Stimulated activated CD8-positive, alpha-beta memory T cell treated with anti-CD3 and anti-CD28 coated beads, Interleukin-4, amount 100 ng/mL, for 4 hours (primary cell): ENCODE measurements around the gene MBD5.

Experiments used
- DNase-seq, 2 donors: peaks; one replicate each; pipeline ENCODE4 v3.0.0-alpha.2; 2020; ENCODE audit warnings: low read depth in 2 of 2, low spot score in 1 of 2

MBD5 gene

DNA sequence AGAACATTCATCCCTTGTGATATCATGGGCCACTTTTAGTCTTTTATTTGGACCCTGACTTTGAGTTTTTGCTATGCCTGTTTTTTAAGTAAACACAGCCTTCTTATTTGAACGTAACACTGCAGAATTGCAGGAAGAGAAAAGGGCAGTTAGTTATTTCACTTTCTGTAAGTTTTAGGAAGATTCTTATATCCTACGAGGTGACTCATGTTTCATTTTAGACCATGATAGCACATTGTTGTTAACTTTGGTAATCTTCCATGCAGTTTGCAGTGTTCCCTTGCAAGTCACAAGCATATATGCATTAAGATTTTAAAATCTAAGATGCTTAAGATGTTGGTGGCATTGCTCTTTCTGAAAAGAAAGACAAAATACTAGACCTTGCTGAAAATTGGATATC, 495.1 kb downstream of the MBD5 start:
- DNase-seq = no peak

DNA sequence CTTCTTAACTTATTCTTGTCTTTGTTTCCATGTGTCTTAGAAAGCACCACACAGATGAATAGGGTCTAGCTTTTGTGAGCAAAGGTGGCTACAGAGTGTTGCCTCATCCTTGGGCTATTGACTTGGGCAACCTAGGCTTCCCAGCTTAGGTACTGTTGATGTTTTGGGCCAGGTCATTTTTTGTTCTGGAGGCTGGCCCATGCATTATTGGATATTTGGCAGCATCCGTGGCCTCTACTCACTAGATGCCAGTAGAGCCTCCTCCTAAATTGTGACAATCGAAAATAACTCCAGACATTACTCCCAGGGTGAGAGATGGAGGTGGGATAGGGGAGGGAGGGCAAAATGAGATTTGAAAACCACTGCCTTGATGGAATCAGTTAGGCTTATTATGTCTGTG, 496.4 kb downstream of the MBD5 start:
- no peak for DNase-seq

DNA sequence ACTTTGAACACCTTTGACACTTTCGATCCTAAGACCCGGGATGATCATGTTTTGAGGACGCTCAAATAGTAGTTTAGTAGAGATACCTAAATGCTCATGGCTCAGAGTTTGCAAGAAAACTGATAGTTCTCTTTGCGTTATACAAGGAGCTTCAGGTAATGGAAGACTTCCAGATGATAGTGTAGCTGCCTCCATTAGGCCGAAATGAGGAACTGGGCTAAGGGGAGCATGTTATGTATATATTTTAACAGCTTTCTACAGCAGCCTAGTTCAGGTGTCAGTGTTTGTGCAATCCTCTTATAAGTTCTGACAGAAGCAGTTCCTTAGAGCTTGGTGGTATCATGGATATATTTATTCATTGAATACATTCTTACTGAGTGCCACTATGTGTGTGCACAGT, 496.9 kb downstream of the MBD5 start:
- DNase-seq = no peak

DNA sequence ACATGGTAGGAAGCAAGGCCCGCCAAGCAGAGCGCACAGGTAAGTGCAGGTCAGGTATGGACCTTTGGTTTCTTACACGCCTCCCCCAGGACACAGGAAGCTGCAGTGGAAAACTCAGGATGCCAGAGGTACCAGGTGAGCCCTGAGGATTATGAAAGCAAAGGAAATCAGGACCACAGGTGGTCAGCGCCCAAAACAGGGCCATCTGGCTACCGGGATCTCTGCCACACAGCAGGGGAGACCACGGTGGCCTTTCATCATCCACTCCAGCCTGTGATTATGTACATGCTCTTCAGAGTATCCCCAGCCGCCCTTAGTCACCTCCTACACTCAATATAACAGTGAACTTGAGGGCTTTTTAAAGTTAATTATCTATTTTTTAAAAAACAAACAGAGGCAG, 498.1 kb downstream of the MBD5 start:
- no peak for DNase-seq

DNA sequence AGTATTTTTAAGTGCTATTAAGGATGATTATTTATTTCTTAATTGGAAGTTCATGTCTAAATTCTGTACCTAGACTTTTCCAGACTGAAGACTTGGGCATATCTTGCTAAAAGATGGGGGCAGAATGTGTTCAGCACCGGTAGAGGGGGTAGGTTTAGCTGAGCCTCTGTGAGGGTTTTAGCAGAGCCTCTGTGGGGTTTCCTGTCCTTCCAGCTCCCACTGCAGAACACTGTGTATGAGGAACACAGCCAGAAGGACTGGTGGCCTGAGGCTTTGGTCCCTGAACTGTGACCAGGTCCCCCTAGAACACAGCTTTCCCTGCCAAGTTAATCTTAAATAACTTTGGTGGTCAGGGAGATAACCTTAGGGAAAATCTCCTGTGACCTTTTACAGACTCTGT, 500.3 kb downstream of the MBD5 start:
- no peak for DNase-seq

DNA sequence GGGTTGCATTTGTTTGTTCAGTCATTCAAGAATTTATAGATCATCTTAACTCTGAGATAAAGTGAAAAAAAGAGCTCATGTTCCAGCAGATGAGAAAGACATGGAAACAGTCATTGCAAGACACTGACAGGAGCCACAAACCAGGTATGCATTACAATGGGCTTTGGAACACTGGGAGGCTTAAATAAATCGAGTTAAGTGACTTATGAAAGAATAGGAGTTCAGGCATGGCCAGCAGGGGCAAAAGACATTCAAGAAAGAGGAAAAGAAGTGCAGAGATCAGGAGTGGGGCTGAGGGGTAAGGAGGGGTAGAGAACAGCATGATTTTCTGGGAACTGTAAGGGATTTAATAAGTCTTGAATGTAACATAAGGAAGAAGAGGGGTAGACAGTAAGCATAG, 502.4 kb downstream of the MBD5 start:
- no peak for DNase-seq

DNA sequence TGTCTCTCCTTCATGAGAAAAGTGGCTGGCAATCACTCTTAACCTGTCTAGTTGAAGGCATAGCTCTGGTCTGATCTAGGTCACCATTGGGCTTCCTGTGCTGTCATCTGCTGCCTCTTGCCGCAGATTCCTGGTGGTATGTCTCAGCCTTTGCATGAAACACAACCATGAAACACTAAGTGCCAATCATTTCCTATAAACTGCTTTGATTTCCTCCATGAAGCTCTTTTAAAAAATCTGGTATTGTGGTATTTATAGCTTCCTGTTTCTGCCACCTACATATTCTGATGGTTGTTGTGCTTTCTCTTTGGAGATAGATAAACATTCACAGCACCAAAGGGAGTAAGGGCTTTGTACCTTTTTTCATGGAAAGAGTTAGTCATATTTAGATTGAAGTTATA, 503.6 kb downstream of the MBD5 start:
- DNase-seq = peak in 1 of 2 donors; percentile 23

DNA sequence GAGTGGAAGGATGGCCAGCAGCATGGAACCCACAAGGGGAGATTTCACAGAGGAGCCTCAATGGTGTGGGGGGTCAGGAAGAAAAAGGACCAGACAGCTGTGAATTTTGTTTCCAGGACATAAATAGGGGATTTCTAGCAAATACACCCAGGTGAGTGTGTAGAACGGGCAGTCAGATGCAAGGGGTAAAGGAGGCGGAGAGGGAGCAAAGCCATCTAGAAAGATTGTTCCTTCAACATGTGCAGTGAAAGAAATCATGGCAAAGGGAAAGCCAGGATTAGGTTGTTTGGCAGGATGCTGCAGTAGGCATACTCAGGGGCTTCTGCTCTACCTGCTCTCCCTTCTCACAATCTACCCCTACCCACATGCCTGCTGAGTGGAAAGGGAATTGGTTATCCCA, 504.2 kb downstream of the MBD5 start:
- no peak for DNase-seq

DNA sequence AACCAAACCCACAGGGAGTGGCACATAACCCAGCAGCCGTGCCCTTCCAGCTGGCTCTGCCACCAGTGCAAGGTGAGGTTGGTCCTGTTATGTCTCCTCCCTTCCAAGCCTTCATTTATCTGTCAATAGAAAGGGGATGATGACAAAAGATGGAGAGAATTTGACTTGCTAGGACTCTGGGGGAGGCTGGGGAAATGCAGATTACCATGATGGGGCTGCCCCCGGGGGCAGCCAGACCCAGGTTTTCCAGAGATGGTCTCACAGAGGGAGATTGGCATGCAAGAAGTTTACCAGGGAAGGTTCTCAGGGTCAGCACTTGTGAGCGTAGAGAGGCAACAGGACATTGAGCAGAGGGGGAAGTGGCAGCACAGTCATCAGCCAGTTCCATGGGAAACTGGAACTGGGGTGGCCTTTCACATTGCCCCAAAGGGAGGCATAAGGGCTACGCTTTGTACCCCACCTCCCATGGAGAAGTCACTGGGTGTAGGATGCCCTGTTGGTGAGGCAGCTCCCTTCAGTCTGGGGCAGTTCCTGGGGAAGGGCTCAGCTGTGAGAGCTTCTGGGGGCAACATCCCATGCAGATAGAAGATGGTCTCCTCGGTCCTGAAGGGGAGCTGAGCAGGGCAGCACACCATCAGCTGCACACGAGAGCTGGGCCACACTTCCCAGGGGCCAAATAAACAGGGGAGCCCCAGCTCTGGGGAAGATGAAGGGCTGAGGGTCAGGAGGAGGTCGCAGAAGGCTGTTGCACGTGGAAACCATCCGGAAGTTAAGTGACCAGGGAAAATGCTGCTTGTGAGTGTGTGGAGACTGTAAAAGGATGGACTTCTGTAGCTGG, 505.8 kb downstream of the MBD5 start:
- DNase-seq = no peak

DNA sequence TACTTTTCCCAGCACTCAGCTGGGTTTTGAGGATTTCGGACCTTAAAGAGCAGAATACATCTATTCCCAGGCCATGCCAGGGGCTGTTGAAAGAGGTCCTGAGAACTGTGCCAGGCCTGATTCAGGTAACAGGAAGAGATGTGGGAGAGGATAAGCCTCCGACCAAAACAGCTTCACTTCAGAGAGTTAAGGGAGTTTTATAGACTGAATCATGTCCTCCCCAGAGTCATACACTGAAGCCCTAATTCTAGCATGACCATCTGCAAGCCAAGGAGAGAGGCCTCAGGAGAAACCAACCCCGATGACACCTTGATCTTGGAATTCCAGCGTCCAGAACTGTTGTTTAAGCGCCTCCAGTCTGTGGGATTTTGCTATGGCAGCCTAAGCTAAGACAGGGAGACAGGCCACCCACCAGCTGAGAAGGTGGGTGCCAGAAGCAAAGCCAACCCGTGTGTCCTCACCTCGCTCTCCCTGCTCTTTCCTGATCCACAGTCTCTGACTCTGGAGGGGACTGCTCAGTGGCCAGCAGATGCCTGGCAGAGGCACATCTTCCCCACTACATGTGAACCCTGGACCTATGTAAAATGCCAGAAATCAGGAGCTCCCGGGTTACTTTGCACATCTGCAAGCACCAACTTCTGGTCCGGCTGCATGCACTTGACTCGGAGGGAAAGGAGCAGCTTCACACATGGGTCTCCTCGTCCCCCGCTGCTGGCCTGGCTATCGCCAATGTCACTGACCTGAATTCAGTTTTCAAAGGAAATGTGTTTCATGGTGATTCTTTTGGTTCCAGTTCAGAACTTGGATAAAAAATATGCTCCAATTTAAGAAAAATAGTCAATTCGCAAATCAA, 506.8 kb downstream of the MBD5 start:
- DNase-seq = no peak

DNA sequence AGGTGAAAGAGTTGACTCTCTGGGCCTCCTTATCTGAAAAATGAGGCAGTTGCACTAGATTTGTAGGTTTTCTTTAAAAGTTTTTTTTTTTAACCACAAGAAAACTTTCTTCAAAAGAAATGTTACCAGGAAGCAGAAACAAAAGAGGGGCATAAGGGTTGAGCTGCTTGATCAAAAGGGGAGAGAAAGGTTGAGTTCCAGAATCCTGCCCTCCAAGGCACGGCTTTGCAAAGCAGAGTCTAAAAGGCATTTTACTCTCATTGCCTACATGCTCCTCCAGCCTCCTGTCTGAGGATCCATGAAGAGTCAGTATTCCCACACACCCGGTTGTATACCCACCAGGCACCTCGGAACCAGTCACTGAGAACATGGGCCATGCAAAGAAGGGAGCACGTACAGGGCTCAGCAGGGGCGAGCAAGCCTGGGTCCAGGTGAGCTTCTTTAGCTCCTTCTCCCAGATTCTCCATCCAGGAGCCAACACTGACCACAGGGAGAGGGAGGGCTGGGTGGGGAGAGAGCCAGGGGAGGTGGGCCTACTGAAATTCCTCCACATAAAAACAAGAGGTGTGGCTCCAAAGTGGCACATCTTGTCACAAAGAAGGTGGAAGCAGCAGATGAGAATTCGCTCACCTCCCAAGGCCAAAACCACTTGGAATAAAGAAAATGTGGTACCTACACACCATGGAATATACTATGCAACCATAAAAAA, 507.6 kb downstream of the MBD5 start:
- DNase-seq = no peak

DNA sequence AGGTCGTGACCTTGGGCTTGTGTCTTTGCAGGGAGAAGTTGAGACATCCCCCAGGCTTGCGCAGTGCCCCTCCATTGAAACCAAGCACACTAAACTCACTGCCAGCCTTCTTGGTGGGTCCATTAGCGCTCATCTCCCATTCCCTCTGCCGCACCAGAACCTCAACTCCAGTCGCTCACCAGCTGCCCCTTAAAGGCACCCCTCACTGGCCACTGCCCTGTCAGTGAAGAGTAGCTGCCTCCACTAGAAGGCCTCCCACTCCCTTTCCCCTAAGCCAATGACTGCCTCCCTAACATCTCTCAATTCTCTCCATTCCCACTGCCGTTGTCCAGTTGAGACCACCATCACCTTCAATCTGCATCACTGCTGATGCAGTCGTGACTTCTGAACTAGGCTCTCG, 508.9 kb downstream of the MBD5 start:
- DNase-seq = no peak

DNA sequence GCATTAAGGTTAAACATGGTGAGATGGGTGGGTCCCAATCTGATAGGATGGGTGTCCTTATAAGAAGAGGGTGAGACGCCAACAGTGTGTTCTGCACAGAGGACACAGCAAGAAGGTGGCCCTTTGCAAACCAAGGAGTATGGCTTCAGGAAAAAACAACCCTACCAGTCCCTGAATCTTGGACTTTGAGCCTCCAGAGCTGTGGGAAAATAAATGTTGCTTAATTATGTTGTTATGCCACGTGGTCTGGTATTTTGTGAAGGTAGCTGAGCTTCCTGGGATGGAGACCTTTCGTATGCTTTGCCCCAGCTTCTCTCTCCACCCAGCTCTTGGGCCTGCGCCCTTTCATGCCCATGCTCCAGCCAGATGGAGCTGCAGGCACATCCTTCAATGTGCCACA, 509.5 kb downstream of the MBD5 start:
- DNase-seq = no peak

DNA sequence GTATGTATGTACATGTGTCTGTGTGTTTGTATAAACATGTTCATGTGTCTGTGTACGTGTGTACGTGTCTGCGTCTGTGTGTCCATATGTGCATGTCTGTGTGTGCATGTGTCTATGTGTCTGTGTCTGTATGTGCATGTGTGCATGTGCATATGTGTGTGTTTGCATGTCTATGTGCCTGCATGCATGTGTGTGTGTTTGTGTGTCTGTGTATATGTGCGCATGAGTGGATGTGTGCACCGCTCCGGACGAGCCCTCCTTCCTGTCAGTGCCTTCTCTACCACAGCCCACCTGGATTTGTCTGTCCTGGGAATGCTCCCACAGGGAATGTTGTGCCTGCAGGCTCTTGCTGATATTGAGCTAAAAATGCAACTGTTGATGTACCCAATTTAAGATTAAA, 510.3 kb downstream of the MBD5 start:
- DNase-seq = no peak

DNA sequence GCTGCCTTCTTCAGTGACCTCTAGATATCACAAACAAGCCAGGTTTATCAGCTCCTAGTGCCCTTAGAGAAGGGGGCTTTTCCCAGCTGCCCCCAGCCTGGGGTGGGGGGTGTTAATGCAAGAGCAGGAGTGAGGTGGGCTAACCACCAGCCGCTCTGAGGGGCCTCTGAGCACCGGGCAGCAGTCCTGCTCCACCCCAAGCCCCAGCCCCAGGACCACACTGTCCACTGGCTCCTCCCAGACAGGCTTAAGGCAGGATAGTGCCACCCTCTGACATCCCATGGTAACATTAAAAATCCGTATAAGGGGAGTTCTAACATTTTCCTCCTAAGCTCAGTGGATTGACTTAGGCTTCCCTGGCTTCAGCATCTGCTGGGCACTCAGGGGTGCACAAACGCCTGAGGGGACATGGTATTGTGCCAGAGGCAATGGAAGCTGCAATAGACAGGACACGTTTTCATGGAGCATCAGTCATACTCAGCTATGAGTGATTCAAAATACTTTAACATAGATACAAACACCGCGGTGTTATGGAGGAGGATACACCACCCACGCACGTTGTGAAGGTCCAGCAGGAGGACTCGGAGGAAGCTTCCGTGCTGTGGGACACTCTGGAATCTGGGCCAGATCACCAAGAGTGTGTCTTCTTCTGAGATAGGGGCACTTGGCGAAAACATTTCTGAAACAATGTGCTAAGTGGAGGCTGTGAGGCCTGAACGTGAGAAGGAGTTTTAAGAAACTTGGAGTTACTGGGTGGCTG, 511.0 kb downstream of the MBD5 start:
- no peak for DNase-seq

DNA sequence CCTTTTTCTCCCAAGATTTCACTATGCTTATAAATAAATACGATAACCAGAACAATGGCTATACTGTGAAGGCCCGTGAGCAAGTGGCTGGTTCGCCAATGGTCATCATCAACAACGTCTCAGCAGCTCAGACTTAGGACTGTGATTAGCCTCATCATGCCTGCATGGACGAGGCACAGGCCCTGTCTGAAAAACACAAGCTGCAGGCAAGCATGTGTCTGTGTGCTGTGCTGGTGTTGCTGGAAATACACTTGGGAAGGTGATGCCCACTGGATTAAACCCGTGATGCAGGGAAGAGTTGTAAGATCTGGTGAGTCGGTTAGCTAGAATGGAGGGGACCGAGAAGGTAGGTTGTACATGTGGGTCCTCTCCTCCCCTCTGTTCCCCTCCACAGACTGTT, 512.1 kb downstream of the MBD5 start:
- DNase-seq = no peak

DNA sequence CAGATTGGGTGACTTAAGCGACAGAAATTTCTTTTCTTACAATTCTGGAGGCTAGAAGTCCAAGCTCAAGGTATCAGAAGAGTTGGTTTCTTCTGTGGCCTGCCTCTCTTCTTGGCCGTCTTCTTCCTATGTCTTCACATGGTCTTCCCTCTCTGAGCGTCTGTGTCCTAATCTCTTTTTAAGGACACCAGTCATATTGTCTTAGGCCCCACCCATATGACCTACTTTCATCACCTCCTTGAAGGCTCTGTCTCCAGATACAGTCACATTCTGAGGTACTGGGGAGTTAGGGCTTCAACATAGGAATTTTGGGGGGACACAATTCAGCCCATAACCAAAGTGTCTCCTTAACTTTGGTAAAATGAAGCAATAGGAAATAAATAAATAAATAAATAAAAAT, 512.8 kb downstream of the MBD5 start:
- no peak for DNase-seq

DNA sequence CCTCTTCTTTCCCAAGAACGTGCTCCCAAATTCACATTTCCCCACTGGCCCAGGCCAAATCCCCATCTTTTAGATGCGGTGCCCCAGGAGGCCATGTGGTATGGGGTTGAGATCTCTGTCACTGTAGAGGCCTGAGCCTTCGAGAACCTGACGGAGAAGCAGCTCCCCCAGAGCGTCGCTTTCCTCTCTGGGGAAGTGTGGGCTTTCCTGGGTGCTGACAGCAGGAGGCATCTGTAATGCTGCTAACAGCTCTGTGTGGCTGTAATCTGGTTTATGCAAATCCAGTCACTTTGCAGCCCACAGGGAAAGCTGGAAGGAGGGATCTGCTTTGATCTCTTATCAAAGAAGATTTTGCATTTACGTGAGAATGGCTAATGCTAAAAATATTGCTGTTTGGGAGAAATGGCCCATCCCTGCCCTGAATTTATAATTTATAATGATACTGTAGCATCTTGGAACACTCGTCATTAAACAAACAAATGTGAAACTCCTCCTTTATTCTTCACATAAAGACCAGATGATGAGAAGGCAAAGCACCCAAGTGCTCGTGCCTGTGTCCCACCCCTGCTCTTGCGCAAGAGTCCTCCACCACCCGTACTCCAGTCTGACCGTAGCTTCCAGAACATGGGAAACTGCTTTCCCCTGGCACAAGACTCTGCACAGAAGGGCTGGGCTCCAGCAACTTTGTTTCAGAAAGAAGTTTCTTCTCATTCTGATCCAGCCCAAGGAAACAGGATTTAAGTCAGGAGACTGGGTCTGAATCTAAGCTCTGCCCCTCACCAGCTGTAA, 513.7 kb downstream of the MBD5 start:
- DNase-seq = no peak

DNA sequence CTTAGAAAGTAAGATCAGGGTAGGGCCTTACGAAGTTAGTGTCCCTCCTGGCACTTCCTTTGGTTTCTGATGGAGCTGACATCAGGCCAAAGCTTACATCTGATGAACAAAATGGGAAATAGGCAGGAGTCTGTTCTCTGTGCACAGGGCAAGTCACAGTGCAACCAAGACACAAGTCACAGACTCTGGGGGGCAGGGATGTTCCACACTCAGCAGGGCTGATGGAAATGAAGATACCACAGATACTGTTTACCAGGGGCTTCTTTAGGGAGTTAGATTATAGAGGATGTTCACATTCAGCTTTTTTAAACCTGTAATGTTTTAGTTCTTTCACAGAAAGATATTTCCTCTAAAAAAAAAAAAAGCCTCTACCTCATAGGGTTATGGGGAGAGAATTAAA, 517.5 kb downstream of the MBD5 start:
- no peak for DNase-seq

DNA sequence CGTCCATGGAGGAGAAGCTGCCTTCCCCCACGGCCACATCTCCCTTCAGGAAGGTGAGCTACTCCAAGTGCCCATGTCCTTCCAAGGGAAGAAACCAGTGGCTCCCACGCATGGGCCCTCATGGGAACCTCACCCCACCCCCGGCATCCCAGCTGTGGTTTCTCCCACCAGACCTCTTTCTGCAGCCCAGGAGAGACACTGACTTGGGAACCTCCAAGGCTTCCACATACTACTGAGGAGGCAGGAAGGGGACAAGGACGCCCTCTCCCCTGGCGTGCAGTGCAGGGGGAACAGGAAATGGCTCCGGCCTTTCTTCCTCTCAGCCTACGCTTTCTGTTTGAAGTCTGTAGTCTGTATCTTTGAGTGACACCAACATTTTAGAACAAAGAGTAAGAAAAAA, 519.1 kb downstream of the MBD5 start:
- no peak for DNase-seq
